ENCODE results near the gene PRKCB. TPM values are rescaled to one million over a fixed set of nuclear protein-coding genes. Genes with fewer than 3 reads are reported as not detected.
"Not testable (repeated sequence)": the region's sequence is repeated elsewhere in the genome, so short reads cannot be mapped to it uniquely, and the experiment has no call there.

The PRKCB gene
- total RNA-seq, 1 experiment from 2014 or later: not detected

GRCh38 chr16:24102209-24102660, 266.5 kb downstream of the PRKCB start:
- Histone ChIP-seq H3K27ac (ENCODE audit: low read length) (no peak overlapping the region), H3K27me3 (ENCODE audit: low read length) (peaks cover 10% of the 10 kb centered on the region), H3K36me3 (ENCODE audit: low read depth, low read length) (no peaks in the 10 kb centered on the region), H3K4me3 (ENCODE audit: low read length) (no peak overlapping the region), H3F3A (ENCODE audit: low read length, unreplicated experiment) (no peaks in the 10 kb centered on the region), H3K9me2 (replicated peaks; ENCODE audit: low read length) (no peaks in the 10 kb centered on the region), H4K20me1 (ENCODE audit: low read length) (no peaks in the 10 kb centered on the region), H3K9ac (ENCODE audit: low read length) (no peak overlapping the region), H3K79me2 (ENCODE audit: low read length) (no peaks in the 10 kb centered on the region), H3K4me1 (ENCODE audit: insufficient read depth, low read length) (no peaks in the 10 kb centered on the region), H3K9me3 (ENCODE audit: low read length) (no peaks in the 10 kb centered on the region), H2AFZ (ENCODE audit: low read length) (no peak overlapping the region), H3K4me2 (ENCODE audit: low read length) (no peak overlapping the region)
- DNase-seq (no peak), ATAC-seq (no peak)
- ChIA-PET POLR2A (ENCODE audit: unreplicated experiment) (no interaction called here), CTCF (no interaction called here)
- no TSS peak for BruUV-seq (replicated peaks)
- intact Hi-C loops (cut with micrococcal nuclease): no loop called here
- TF ChIP-seq EZH2 (IDR thresholded peaks at IDR 0.05; ENCODE audit: low read length, unreplicated experiment) (no peak), CTCF (conservative IDR thresholded peaks at IDR 0.05; ENCODE audit: low read depth, low read length) (no peak), EZH2phosphoT487 (IDR thresholded peaks at IDR 0.05; ENCODE audit: borderline replicate concordance, low read length) (no peak)

DNA sequence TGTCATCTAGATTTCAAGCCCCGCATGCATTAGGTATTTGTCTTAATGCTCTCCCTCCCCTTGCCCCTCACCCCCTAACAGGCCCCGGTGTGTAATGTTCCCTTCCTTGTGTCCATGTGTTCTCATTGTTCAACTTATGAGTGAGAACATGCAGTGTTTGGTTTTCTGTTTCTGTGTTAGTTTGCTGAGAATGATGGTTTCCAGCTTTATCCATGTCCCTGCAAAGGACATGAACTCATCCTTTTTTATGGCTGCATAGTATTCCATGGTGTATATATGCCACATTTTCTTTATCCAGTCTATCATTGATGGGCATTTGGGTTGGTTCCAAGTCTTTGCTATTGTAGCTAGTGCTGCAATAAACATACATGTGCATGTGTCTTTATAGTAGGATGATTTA, 269.7 kb downstream of the PRKCB start:
- CTCF ChIA-PET; DNase-seq; H3F3A ChIP-seq (ENCODE audit: low read length, unreplicated experiment); H3K79me2 ChIP-seq (ENCODE audit: low read length); H3K4me1 ChIP-seq (ENCODE audit: insufficient read depth, low read length); intact Hi-C loops (cut with micrococcal nuclease); H3K9ac ChIP-seq (ENCODE audit: low read length); H3K27ac ChIP-seq (ENCODE audit: low read length); H3K4me3 ChIP-seq (ENCODE audit: low read length); POLR2A ChIA-PET (ENCODE audit: unreplicated experiment); H3K9me3 ChIP-seq (ENCODE audit: low read length); H4K20me1 ChIP-seq (ENCODE audit: low read length); ATAC-seq; H2AFZ ChIP-seq (ENCODE audit: low read length); H3K4me2 ChIP-seq (ENCODE audit: low read length); H3K36me3 ChIP-seq (ENCODE audit: low read depth, low read length); H3K9me2 ChIP-seq (replicated peaks; ENCODE audit: low read length); BruUV-seq (replicated peaks): not testable (repeated sequence)
- peaks cover 10% of the 10 kb centered on the region for H3K27me3 ChIP-seq (ENCODE audit: low read length)

DNA sequence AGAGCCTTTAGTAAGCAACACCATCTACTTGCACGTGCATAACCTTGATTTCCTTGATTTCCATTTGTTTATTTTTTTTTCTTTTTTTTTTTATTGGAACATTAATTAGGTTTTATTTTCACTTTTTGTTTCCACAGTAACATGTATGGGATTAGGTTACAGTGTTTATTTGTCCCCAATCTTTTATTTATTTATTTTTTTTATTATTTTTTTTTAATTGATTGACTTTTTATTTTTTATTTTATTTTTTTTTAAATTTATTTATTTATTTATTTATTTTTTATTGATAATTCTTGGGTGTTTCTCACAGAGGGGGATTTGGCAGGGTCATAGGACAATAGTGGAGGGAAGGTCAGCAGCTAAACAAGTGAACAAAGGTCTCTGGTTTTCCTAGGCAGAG, 272.3 kb downstream of the PRKCB start:
- intact Hi-C loops (cut with micrococcal nuclease); BruUV-seq (replicated peaks); POLR2A ChIA-PET (ENCODE audit: unreplicated experiment); H3K4me2 ChIP-seq (ENCODE audit: low read length); H3K9ac ChIP-seq (ENCODE audit: low read length); H3K9me3 ChIP-seq (ENCODE audit: low read length); DNase-seq; H2AFZ ChIP-seq (ENCODE audit: low read length); H3K27ac ChIP-seq (ENCODE audit: low read length); H3K27me3 ChIP-seq (ENCODE audit: low read length); H3K36me3 ChIP-seq (ENCODE audit: low read depth, low read length); H3F3A ChIP-seq (ENCODE audit: low read length, unreplicated experiment); ATAC-seq; H3K4me1 ChIP-seq (ENCODE audit: insufficient read depth, low read length); H3K9me2 ChIP-seq (replicated peaks; ENCODE audit: low read length); H4K20me1 ChIP-seq (ENCODE audit: low read length); CTCF ChIA-PET; H3K79me2 ChIP-seq (ENCODE audit: low read length); H3K4me3 ChIP-seq (ENCODE audit: low read length): not testable (repeated sequence)

GRCh38 chr16:24111724-24112302, 276.0 kb downstream of the PRKCB start:
- BruUV-seq (replicated peaks): no TSS peak
- no peak overlapping the region for H2AFZ ChIP-seq (ENCODE audit: low read length)
- no peaks in the 10 kb centered on the region for H3K79me2 ChIP-seq (ENCODE audit: low read length)
- TF ChIP-seq CTCF (conservative IDR thresholded peaks at IDR 0.05; ENCODE audit: low read depth, low read length) (no peak), EZH2 (IDR thresholded peaks at IDR 0.05; ENCODE audit: low read length, unreplicated experiment) (no peak), EZH2phosphoT487 (IDR thresholded peaks at IDR 0.05; ENCODE audit: borderline replicate concordance, low read length) (no peak)
- ATAC-seq: no peak
- ChIA-PET POLR2A (ENCODE audit: unreplicated experiment) (no interaction called here), CTCF (no interaction called here)
- H3K9me2 ChIP-seq (replicated peaks; ENCODE audit: low read length): no peaks in the 10 kb centered on the region
- H3K27me3 ChIP-seq (ENCODE audit: low read length): no peaks in the 10 kb centered on the region
- H3K4me2 ChIP-seq (ENCODE audit: low read length): no peak overlapping the region
- no peaks in the 10 kb centered on the region for H3F3A ChIP-seq (ENCODE audit: low read length, unreplicated experiment)
- no peaks in the 10 kb centered on the region for H4K20me1 ChIP-seq (ENCODE audit: low read length)
- H3K36me3 ChIP-seq (ENCODE audit: low read depth, low read length): no peaks in the 10 kb centered on the region
- no peaks in the 10 kb centered on the region for H3K4me1 ChIP-seq (ENCODE audit: insufficient read depth, low read length)
- H3K4me3 ChIP-seq (ENCODE audit: low read length): no peak overlapping the region
- intact Hi-C loops (cut with micrococcal nuclease): no loop called here
- H3K9me3 ChIP-seq (ENCODE audit: low read length): no peaks in the 10 kb centered on the region
- no peak overlapping the region for H3K9ac ChIP-seq (ENCODE audit: low read length)
- no peak overlapping the region for H3K27ac ChIP-seq (ENCODE audit: low read length)
- no peak for DNase-seq

All from PC-3 (cell line).